T-cell (primary cell): ENCODE data around the gene SYNPO. TPM values are rescaled to one million over a fixed set of nuclear protein-coding genes. Genes with fewer than 3 reads are reported as not detected.

Experiments
- ATAC-seq, 4 experiments: fragments of 200-7000 bp in 3 of 4; fragments of 150-1000 bp in 1 of 4; cut with Tn5 transposase; replicated peaks in 1 of 4; 1 replicate in 3 of 4; 2 replicates in 1 of 4; pipeline ENCODE4 v1.10.0; 2021; ENCODE audit warnings: moderate library complexity in 3 of 4, mild to moderate bottlenecking in 2 of 4, moderate number of reproducible peaks in 1 of 4
- CTCF ChIA-PET, 2 donors: fragments of 300-600 bp; sonication (Branson Sonifier 250); formaldehyde crosslinking; loops; one replicate each; lab custom pipeline; 2022; ENCODE audit warnings: antibody characterized with exemption in 2 of 2; lab: Charles Lee
- POLR2A ChIA-PET, 2 donors: fragments of 300-600 bp; sonication (Branson Sonifier 250); formaldehyde crosslinking; loops; one replicate each; lab custom pipeline; 2022; ENCODE audit warnings: antibody characterized with exemption in 2 of 2; lab: Charles Lee
- DNase-seq, 35 experiments: peaks; one replicate each; pipeline versions ENCODE4 v3.0.0 to v3.0.0-alpha.2; 2013 to 2023
- H3K27ac ChIP-seq: one replicate; pipeline ENCODE4 v1.5.1; 2013; ENCODE audit warnings: low read length
- H3K27me3 ChIP-seq, 2 experiments: replicated peaks in 1 of 2; 1 replicate in 1 of 2; 2 replicates in 1 of 2; pipeline versions ENCODE4 v1.6.1 to v1.7.0; 2013; ENCODE audit warnings: low read length in 1 of 2, mixed read lengths in 1 of 2; ENCODE audit not compliant: control insufficient read depth in 2 of 2, insufficient read depth in 2 of 2; ENCODE audit errors: extremely low read depth in 1 of 2
- H3K36me3 ChIP-seq, 2 donors: 1 replicate in 1 of 2; 2 replicates in 1 of 2; pipeline versions ENCODE4 v1.6.1 to v1.7.0; 2013; ENCODE audit warnings: low read length in 1 of 2; ENCODE audit not compliant: control insufficient read depth in 2 of 2, insufficient read depth in 1 of 2; ENCODE audit errors: extremely low read depth in 1 of 2
- H3K4me1 ChIP-seq, 2 experiments: 1 replicate in 1 of 2; 2 replicates in 1 of 2; pipeline versions ENCODE4 v1.6.1 to v1.7.0; 2013; ENCODE audit warnings: low read length in 2 of 2, mixed read lengths in 1 of 2; ENCODE audit not compliant: insufficient read depth in 2 of 2, control insufficient read depth in 1 of 2; ENCODE audit errors: extremely low read depth in 1 of 2
- H3K4me3 ChIP-seq, 2 donors: 1 replicate in 1 of 2; 2 replicates in 1 of 2; pipeline versions ENCODE4 v1.5.1 to v1.7.0; 2013; ENCODE audit warnings: mild to moderate bottlenecking in 2 of 2, low read length in 1 of 2, moderate library complexity in 1 of 2; ENCODE audit not compliant: control insufficient read depth in 1 of 2; ENCODE audit errors: extremely low read depth in 1 of 2
- H3K9me3 ChIP-seq: 2 replicates; pipeline ENCODE4 v1.7.0; 2013
- H3K27ac Mint-ChIP-seq, 2 donors: one replicate each; pipeline ENCODE4 v1.8.0; 2020 to 2021; ENCODE audit warnings: mild to moderate bottlenecking in 2 of 2, mixed read lengths in 2 of 2
- H3K27me3 Mint-ChIP-seq, 2 donors: one replicate each; pipeline ENCODE4 v1.8.0; 2021 to 2022; ENCODE audit warnings: mixed read lengths in 2 of 2
- H3K36me3 Mint-ChIP-seq: one replicate; pipeline ENCODE4 v1.8.0; 2021; ENCODE audit warnings: mixed read lengths
- H3K4me1 Mint-ChIP-seq, 3 donors: one replicate each; pipeline ENCODE4 v1.8.0; 2020 to 2022; ENCODE audit warnings: mixed read lengths in 3 of 3, mild to moderate bottlenecking in 1 of 3
- H3K4me3 Mint-ChIP-seq, 3 donors: one replicate each; pipeline ENCODE4 v1.8.0; 2020 to 2022; ENCODE audit warnings: mild to moderate bottlenecking in 3 of 3, mixed read lengths in 3 of 3, moderate library complexity in 3 of 3
- H3K9me3 Mint-ChIP-seq, 3 donors: one replicate each; pipeline ENCODE4 v1.8.0; 2020 to 2022; ENCODE audit warnings: mixed read lengths in 3 of 3
- WGBS: methylation state at CpG from one replicate; pipeline ENCODE4 v1.1.5; 2013; ENCODE audit warnings: missing lambda C conversion rate; ENCODE audit not compliant: insufficient coverage; 5-methylcytosine and 5-hydroxymethylcytosine counted together
- total RNA-seq, 35 experiments: library from RNA in 6 of 35; stranded (reverse) in 6 of 35; fragments of 120-200 nt in 1 of 35; gene quantifications; one replicate each; pipeline versions ENCODE4 v1.2.1 to v1.2.4 and lab custom pipeline; 2013 to 2026

The SYNPO gene
- total RNA-seq, 5 donors from 2014 or later (not counting 1 experiment from before 2014, with no cell fraction given) = 0.09 to 1.9 (median 1.0) TPM

GRCh38 chr5:150612405-150612804, 28.1 kb upstream of the SYNPO start:
- DNase-seq (no peak), ATAC-seq (no peak)
- Mint-ChIP-seq H3K4me3 (no peak overlapping the region), H3K36me3 (no peaks in the 10 kb centered on the region), H3K4me1 (peaks cover 0 to 4% (median 0%) of the 10 kb centered on the region in 3 donors), H3K9me3 (no peaks in the 10 kb centered on the region), H3K27ac (no peak overlapping the region), H3K27me3 (peaks cover 6 to 9% of the 10 kb centered on the region in 2 donors)
- H3K4me1 ChIP-seq = peaks cover 0 to 3% of the 10 kb centered on the region in 2 experiments
- no peak overlapping the region for H3K27ac ChIP-seq
- no peaks in the 10 kb centered on the region for H3K36me3 ChIP-seq
- ChIA-PET CTCF (no interaction called here), POLR2A (interaction anchor here in 1 of 2 donors (0.6 kb wide), 1 partner anchor 89 kb away, joined by 5 read pairs; no protein-coding TSS in a partner anchor)
- H3K27me3 ChIP-seq = peaks cover 0 to 15% of the 10 kb centered on the region in 2 experiments
- no CpG with 5 or more reads among the region's 4 CpGs for WGBS
- no peaks in the 10 kb centered on the region for H3K9me3 ChIP-seq
- H3K4me3 ChIP-seq = no peak overlapping the region

- ChIA-PET CTCF (no interaction called here), POLR2A (interaction anchor here in 1 of 2 donors (0.6 kb wide), 1 partner anchor 89 kb away, joined by 5 read pairs; no protein-coding TSS in a partner anchor)
- peaks cover 0 to 4% (median 0%) of the 10 kb centered on the region in 3 donors for H3K4me1 Mint-ChIP-seq
- 82% methylated on average over 2 of the region's 4 CpGs for WGBS
- Histone ChIP-seq H3K36me3 (no peaks in the 10 kb centered on the region), H3K4me3 (no peak overlapping the region), H3K27me3 (peaks cover 0 to 17% of the 10 kb centered on the region in 2 experiments), H3K9me3 (no peaks in the 10 kb centered on the region), H3K4me1 (peaks cover 0 to 3% of the 10 kb centered on the region in 2 experiments), H3K27ac (no peak overlapping the region)
- no peak overlapping the region for H3K27ac Mint-ChIP-seq
- H3K9me3 Mint-ChIP-seq = no peaks in the 10 kb centered on the region
- no peaks in the 10 kb centered on the region for H3K36me3 Mint-ChIP-seq
- DNase-seq (no peak), ATAC-seq (no peak)
- peaks cover 6 to 10% of the 10 kb centered on the region in 2 donors for H3K27me3 Mint-ChIP-seq
- no peak overlapping the region for H3K4me3 Mint-ChIP-seq
Observed at GRCh38 chr5:150612905-150613670, 27.4 kb upstream of the SYNPO start.

- ChIA-PET POLR2A (no interaction called here), CTCF (no interaction called here)
- Mint-ChIP-seq H3K27ac (no peak overlapping the region), H3K27me3 (peaks cover 6 to 10% of the 10 kb centered on the region in 2 donors), H3K4me1 (peaks cover 0 to 4% (median 0%) of the 10 kb centered on the region in 3 donors), H3K9me3 (no peaks in the 10 kb centered on the region), H3K36me3 (no peaks in the 10 kb centered on the region), H3K4me3 (no peak overlapping the region)
- H3K36me3 ChIP-seq = no peaks in the 10 kb centered on the region
- WGBS = 94% methylated on average over 3 of the region's 9 CpGs
- no peak for ATAC-seq
- H3K4me1 ChIP-seq = peaks cover 0 to 3% of the 10 kb centered on the region in 2 experiments
- DNase-seq = no peak
- H3K9me3 ChIP-seq = no peaks in the 10 kb centered on the region
- H3K4me3 ChIP-seq = no peak overlapping the region
- H3K27ac ChIP-seq = no peak overlapping the region
- peaks cover 0 to 23% of the 10 kb centered on the region in 2 experiments for H3K27me3 ChIP-seq
Observed at GRCh38 chr5:150613991-150614660, 26.3 kb upstream of the SYNPO start.

DNA sequence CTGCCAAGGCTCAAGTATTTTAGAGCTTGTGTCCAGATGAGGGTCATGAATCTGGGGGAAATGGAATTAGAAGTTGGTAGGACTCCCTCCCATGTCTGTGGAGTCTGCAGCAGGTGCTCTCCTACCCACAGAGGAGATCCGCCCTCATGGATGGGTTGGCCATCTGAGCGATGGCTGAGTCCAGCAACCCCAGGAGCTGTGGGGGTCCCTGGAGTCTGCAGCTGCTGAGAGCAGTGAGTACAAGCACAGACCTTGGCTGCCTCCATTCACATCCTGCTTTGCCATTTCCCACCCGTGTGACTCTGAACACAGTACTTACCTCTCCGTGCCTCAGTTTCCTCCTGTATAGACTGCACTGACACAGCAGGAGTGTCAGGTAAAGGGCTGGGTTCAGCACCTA, 25.8 kb upstream of the SYNPO start:
- Histone ChIP-seq H3K4me1 (peaks cover 0 to 3% of the 10 kb centered on the region in 2 experiments), H3K9me3 (no peaks in the 10 kb centered on the region), H3K27ac (no peak overlapping the region), H3K4me3 (no peak overlapping the region), H3K27me3 (peaks cover 0 to 25% of the 10 kb centered on the region in 2 experiments), H3K36me3 (no peaks in the 10 kb centered on the region)
- Mint-ChIP-seq H3K27ac (no peak overlapping the region), H3K4me1 (peaks cover 0 to 4% (median 0%) of the 10 kb centered on the region in 3 donors), H3K36me3 (no peaks in the 10 kb centered on the region), H3K27me3 (peaks cover 6 to 10% of the 10 kb centered on the region in 2 donors), H3K9me3 (no peaks in the 10 kb centered on the region), H3K4me3 (no peak overlapping the region)
- POLR2A ChIA-PET = no interaction called here
- WGBS = 67% methylated on average over 2 of the region's 4 CpGs
- DNase-seq (no peak), ATAC-seq (no peak)
- CTCF ChIA-PET = no interaction called here

- WGBS = 73% methylated on average over 5 of the region's 17 CpGs
- H3K36me3 Mint-ChIP-seq = no peaks in the 10 kb centered on the region
Observed at GRCh38 chr5:150615141-150615699, 25.2 kb upstream of the SYNPO start.

GRCh38 chr5:150616024-150616470, 24.4 kb upstream of the SYNPO start:
- Mint-ChIP-seq H3K27ac (no peak overlapping the region), H3K4me3 (no peak overlapping the region), H3K27me3 (peaks cover 6 to 10% of the 10 kb centered on the region in 2 donors), H3K36me3 (no peaks in the 10 kb centered on the region), H3K4me1 (peaks cover 0 to 4% (median 0%) of the 10 kb centered on the region in 3 donors), H3K9me3 (no peaks in the 10 kb centered on the region)
- no peak for DNase-seq
- ChIA-PET POLR2A (no interaction called here), CTCF (no interaction called here)
- no peak for ATAC-seq
- Histone ChIP-seq H3K4me1 (peaks cover 0 to 3% of the 10 kb centered on the region in 2 experiments), H3K4me3 (no peak overlapping the region), H3K36me3 (no peaks in the 10 kb centered on the region), H3K9me3 (no peaks in the 10 kb centered on the region), H3K27ac (no peak overlapping the region), H3K27me3 (peaks cover 0 to 25% of the 10 kb centered on the region in 2 experiments)
- 83% methylated on average over 3 of the region's 5 CpGs for WGBS

More at GRCh38 chr5:150615141-150615699, 25.2 kb upstream of the SYNPO start:
- Mint-ChIP-seq H3K27ac (no peak overlapping the region), H3K4me3 (no peak overlapping the region), H3K9me3 (no peaks in the 10 kb centered on the region), H3K27me3 (peaks cover 6 to 10% of the 10 kb centered on the region in 2 donors), H3K4me1 (peaks cover 0 to 4% (median 0%) of the 10 kb centered on the region in 3 donors)
- ATAC-seq (no peak), DNase-seq (no peak)
- CTCF ChIA-PET = no interaction called here
- H3K4me3 ChIP-seq = no peak overlapping the region
- POLR2A ChIA-PET = no interaction called here
- no peak overlapping the region for H3K27ac ChIP-seq
- H3K4me1 ChIP-seq = peaks cover 0 to 3% of the 10 kb centered on the region in 2 experiments
- H3K9me3 ChIP-seq = no peaks in the 10 kb centered on the region
- H3K27me3 ChIP-seq = peaks cover 0 to 25% of the 10 kb centered on the region in 2 experiments
- H3K36me3 ChIP-seq = no peaks in the 10 kb centered on the region
